HAP-1 (cell line): ENCODE measurements around the gene BRD9.
"Not testable (repeated sequence)": the region's sequence is repeated elsewhere in the genome, so short reads cannot be mapped to it uniquely, and the experiment has no call there.

Experiments
- DNase-seq, 2 experiments: peaks; one replicate each; pipeline ENCODE4 v3.0.0-alpha.2; 2016 to 2020; ENCODE audit warnings: low spot score in 2 of 2
- H3K27me3 ChIP-seq: fragments of 250-450 bp; sonication (Bioruptor Pico); 2 replicates; pipeline ENCODE4 v1.5.1; 2020; ENCODE audit warnings: low read depth, mild to moderate bottlenecking, moderate library complexity
- H3K36me3 ChIP-seq: fragments of 250-450 bp; sonication (Bioruptor Pico); replicated peaks from 2 replicates; pipeline ENCODE4 v1.5.1; 2020; ENCODE audit warnings: mild to moderate bottlenecking
- H3K4me1 ChIP-seq: fragments of 250-450 bp; sonication (Bioruptor Pico); 2 replicates; pipeline ENCODE4 v1.5.1; 2020; ENCODE audit warnings: mild to moderate bottlenecking
- H3K4me3 ChIP-seq: fragments of 250-450 bp; sonication (Bioruptor Pico); 2 replicates; pipeline ENCODE4 v1.5.1; 2020; ENCODE audit warnings: mild to moderate bottlenecking, moderate library complexity
- H3K9me3 ChIP-seq: fragments of 250-450 bp; sonication (Bioruptor Pico); 2 replicates; pipeline ENCODE4 v1.5.1; 2020; ENCODE audit warnings: mild to moderate bottlenecking, moderate library complexity
- in situ Hi-C: fragments of 300-500 bp; cut with MboI; formaldehyde crosslinking; loops from 3 replicates; pipeline ENCODE4 v1.14.3; 2020; ENCODE audit warnings: low sequenced_read_pairs, inconsistent platforms, mixed read lengths

BRD9 gene

DNA sequence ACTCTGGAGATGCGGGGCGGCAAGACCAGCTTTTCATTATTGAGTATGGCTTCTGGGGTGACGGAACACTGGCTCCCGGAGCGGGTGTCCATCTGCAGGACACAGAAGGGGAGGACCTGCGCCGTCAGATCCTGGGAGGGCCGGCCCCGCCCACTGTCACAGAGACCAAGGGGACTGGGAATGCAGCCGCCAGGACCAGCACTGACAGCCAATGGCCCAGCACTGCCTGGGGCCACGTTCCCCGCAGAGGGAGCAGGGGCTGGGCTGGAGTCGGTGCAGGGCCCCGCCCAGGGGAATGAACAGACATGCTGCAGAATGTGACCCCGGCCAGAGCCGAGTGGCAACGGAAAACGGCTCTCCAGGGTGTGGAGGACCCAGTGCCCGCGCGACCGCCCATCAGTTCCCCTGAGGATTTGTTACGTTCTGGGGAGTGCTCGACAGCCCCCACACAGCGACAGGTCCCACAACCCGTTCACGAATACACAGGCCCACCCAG lies 42.0 kb downstream of the BRD9 start, which contains the start of gene ZDHHC11:
ZDHHC11 (minus strand) TSS at position 476 of the 496 bp plus-strand sequence; CDS start at position 92, 384 bp downstream.
- Histone ChIP-seq H3K36me3 (no peaks in the 10 kb centered on the region), H3K4me3 (no peak within 1 kb of the TSS), H3K27me3 (no peaks in the 10 kb centered on the region), H3K4me1 (no peaks in the 10 kb centered on the region), H3K9me3 (no peaks in the 10 kb centered on the region)
- in situ Hi-C loops = no loop called here
- peak in 1 of 2 experiments; percentile 67 for DNase-seq

- H3K27me3 ChIP-seq = no peaks in the 10 kb centered on the region
- H3K4me3 ChIP-seq = no peak overlapping the region
- in situ Hi-C loops = no loop called here
- no peak for DNase-seq
- no peaks in the 10 kb centered on the region for H3K36me3 ChIP-seq
- H3K4me1 ChIP-seq = no peaks in the 10 kb centered on the region
- no peaks in the 10 kb centered on the region for H3K9me3 ChIP-seq
These were observed 42.8 kb downstream of the BRD9 start for GRCh38 chr5:849651-850301.

- no peaks in the 10 kb centered on the region for H3K4me1 ChIP-seq
- in situ Hi-C loops = no loop called here
- H3K4me3 ChIP-seq = no peak overlapping the region
- H3K27me3 ChIP-seq = no peaks in the 10 kb centered on the region
- H3K9me3 ChIP-seq = no peaks in the 10 kb centered on the region
- no peaks in the 10 kb centered on the region for H3K36me3 ChIP-seq
- peak in 1 of 2 experiments; percentile 7 for DNase-seq
These were observed 43.9 kb downstream of the BRD9 start for GRCh38 chr5:848671-849111.

DNA sequence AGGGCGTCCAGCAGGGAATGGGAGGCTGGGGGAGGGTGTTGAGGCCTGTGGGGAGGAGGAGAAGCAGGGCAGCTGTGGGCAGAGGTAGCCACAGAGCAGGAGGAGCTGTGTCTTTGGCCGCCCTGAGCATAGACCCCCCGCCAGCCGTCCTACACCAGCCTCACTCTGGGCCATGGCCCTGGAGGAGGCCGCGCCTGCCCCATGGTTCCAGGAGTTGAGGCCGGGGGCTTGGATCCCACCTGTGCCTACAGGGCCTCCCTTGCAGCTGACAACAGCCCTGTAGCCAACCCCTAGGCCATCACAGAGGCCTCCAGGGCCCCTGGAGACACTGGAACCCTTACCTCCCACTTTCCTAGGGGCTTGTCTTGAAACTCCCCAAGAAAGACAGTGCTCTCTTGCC lies 44.9 kb downstream of the BRD9 start:
- H3K36me3 ChIP-seq, H3K4me1 ChIP-seq, H3K9me3 ChIP-seq, H3K27me3 ChIP-seq, in situ Hi-C loops, H3K4me3 ChIP-seq: not testable (repeated sequence)
- DNase-seq = peak in 1 of 2 experiments; percentile 6

DNA sequence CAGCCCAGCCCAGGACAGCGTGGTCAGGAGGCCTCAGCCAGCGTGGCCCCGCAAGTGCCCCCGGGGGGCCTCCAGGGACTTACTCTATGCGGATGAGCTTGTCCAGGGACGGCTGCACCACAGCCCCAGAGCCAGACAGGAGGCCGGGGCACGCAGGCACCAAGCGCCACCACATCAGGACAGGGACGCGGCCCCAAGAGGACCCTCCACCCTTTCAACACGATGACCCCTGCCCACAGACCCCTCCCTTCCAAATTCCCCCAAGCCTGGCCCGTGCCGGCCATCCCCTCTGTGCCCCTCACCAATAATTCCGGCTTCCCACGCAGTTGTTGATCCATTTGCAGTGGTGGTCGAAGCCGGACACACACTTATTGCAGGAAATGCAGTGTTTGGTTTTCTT lies 45.4 kb downstream of the BRD9 start:
- H3K36me3 ChIP-seq, H3K9me3 ChIP-seq, H3K27me3 ChIP-seq, H3K4me3 ChIP-seq, in situ Hi-C loops, H3K4me1 ChIP-seq: not testable (repeated sequence)
- peak in 1 of 2 experiments; percentile 4 for DNase-seq

DNA sequence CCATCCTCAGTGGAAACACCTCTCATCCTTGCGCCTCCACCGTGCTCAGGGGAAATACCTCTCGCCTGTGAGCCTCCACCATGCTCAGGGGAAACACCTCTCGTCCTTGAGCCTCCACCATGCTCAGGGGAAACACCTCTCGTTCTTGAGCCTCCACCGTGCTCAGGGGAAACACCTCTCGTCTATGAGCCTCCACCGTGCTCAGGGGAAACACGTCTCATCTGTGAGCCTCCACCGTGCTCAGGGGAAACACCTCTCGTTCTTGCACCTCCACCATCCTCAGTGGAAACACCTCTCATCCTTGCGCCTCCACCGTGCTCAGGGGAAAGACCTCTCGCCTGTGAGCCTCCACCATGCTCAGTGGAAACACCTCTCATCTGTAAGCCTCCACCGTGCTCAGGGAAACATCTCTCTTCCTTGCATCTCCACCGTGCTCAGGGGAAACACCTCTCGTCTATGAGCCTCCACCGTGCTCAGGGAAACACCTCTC lies 46.0 kb downstream of the BRD9 start:
- H3K36me3 ChIP-seq, in situ Hi-C loops, H3K27me3 ChIP-seq, DNase-seq, H3K9me3 ChIP-seq, H3K4me3 ChIP-seq, H3K4me1 ChIP-seq: not testable (repeated sequence)

- H3K9me3 ChIP-seq, H3K36me3 ChIP-seq, DNase-seq, H3K4me3 ChIP-seq, H3K4me1 ChIP-seq, in situ Hi-C loops, H3K27me3 ChIP-seq: not testable (repeated sequence)
These were observed 46.7 kb downstream of the BRD9 start for GRCh38 chr5:845676-846601.

DNA sequence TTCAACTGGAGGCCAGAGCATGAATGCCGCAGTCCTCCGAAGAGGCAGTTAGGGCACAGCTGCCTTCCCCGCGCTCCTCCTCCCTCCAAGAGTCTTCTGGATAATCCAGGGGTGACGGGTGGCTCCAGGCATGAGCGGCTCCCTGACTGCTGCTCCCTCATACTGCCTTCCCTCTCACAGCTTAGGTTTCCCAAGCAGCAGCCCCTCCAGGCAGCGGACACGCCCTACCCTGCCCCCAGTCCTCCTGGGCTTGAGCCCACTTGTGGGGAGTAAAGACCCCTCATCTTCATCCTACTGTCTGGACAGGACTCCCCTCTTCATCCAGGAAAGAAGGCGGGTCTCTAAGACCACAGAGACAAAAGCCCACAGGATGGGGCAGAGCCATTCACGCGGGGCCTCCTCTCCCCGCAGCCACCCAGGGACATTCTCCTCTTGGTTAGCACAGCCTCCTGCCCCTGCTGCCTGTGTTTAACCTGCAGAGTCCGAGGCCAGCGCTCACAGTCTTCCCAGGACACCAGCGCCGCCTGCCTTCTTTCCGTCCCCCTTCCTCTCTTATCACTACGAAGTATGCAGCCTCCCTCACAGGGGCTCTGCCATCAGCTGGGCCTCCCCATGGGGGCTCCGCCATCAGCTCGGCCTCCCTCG lies 47.4 kb downstream of the BRD9 start:
- DNase-seq, H3K4me1 ChIP-seq, H3K4me3 ChIP-seq, H3K36me3 ChIP-seq, H3K27me3 ChIP-seq, in situ Hi-C loops, H3K9me3 ChIP-seq: not testable (repeated sequence)

DNA sequence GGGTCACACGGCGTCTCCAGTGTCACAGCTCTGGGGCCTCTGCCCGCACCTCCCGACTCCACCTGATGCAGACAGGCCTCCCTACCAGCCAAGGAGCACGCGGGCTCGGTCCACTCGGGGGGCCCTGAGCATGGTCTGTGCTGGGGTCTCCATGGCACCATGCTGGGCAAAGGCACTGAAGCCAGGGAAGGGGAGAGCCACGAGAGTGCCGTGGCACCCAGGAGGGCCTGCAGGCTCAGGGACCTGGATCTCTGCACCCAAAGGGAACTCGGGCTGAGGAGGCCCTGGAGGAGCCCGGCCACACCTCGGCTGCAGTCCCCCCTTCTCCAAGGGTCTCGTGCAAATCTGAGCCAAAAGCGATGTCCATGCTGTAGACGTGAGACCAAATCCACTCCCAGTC lies 48.2 kb downstream of the BRD9 start:
- not testable (repeated sequence) for H3K9me3 ChIP-seq, H3K4me1 ChIP-seq, H3K4me3 ChIP-seq, DNase-seq, H3K27me3 ChIP-seq, H3K36me3 ChIP-seq
- in situ Hi-C loops = loop anchor here (5.0 kb wide), 1 partner anchor 102 kb away; no protein-coding TSS in a partner anchor

GRCh38 chr5:843926-844325 lies 48.7 kb downstream of the BRD9 start:
- in situ Hi-C loops = loop anchor here (5.0 kb wide), 1 partner anchor 102 kb away; no protein-coding TSS in a partner anchor
- DNase-seq = not testable (repeated sequence)

DNA sequence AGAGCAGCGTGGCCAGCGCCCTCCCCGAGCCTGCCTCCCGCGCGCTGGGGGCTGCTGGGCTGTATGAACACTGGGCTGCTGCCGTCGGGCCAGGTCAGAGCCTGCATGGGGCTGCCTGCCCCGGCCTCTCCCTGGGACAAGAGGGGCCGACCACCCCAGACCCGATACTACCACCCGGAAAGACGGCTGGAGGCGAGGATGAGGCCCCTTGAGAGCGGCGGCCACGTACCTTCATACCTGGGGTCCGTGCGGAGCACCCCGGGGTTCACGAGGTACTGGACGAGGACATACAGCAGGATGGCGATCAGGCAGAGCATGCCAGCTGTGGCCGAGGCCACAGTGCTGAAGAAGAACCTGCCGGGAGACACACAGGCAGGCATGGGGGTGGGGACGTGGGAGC lies 49.2 kb downstream of the BRD9 start:
- H3K27me3 ChIP-seq, H3K36me3 ChIP-seq, H3K4me1 ChIP-seq, H3K9me3 ChIP-seq, H3K4me3 ChIP-seq, DNase-seq: not testable (repeated sequence)
- in situ Hi-C loops = loop anchor here (5.0 kb wide), 1 partner anchor 101 kb away; no protein-coding TSS in a partner anchor

More at GRCh38 chr5:843926-844325, 48.7 kb downstream of the BRD9 start:
- not testable (repeated sequence) for H3K27me3 ChIP-seq, H3K4me1 ChIP-seq, H3K9me3 ChIP-seq, H3K36me3 ChIP-seq, H3K4me3 ChIP-seq

GRCh38 chr5:842402-843221 lies 50.0 kb downstream of the BRD9 start:
- not testable (repeated sequence) for H3K4me3 ChIP-seq, H3K9me3 ChIP-seq, H3K27me3 ChIP-seq, H3K36me3 ChIP-seq, DNase-seq, H3K4me1 ChIP-seq
- in situ Hi-C loops = loop anchor here (5.0 kb wide), 1 partner anchor 100 kb away; no protein-coding TSS in a partner anchor
